PC-3 (cell line): ENCODE measurements around the gene KREMEN2.

Experiments used
- CTCF ChIP-seq: fragments of 300-600 bp; sonication (generic); conservative IDR thresholded peaks from 2 replicates; pipeline ENCODE4 v1.5.1; 2017; ENCODE audit warnings: antibody characterized with exemption, low read depth, mild to moderate bottlenecking, low read length
- EZH2 ChIP-seq: fragments of 300-600 bp; sonication (generic); IDR thresholded peaks from one replicate; pipeline ENCODE4 v1.6.1; 2017; ENCODE audit warnings: antibody characterized with exemption, mild to moderate bottlenecking, low read length; ENCODE audit not compliant: unreplicated experiment
- EZH2phosphoT487 ChIP-seq: fragments of 300-600 bp; sonication (generic); IDR thresholded peaks from 2 replicates; pipeline ENCODE4 v1.6.1; 2018; ENCODE audit warnings: mild to moderate bottlenecking, antibody characterized with exemption, low read length, borderline replicate concordance

- TF ChIP-seq CTCF, result no peak
- TF ChIP-seq EZH2, result no peak
- no peak for TF ChIP-seq EZH2phosphoT487
These were observed 877 bp upstream of the KREMEN2 start for GRCh38 chr16:2963074-2963722.
